ENCODE data around the gene VGLL3. TPM values are rescaled to one million over a fixed set of nuclear protein-coding genes. Genes with fewer than 3 reads are reported as not detected.

The VGLL3 gene
- total RNA-seq, 3 donors from 2014 or later: 17.9 to 60.0 (median 48.5) TPM

- Histone ChIP-seq H3K36me3 (no peaks in the 10 kb centered on the region), H3K4me1 (no peaks in the 10 kb centered on the region), H3K9me3 (no peaks in the 10 kb centered on the region), H3K27me3 (no peaks in the 10 kb centered on the region), H3K27ac (no peak overlapping the region), H3K4me3 (no peak overlapping the region)
- no peak for TF ChIP-seq POLR2A (IDR thresholded peaks at IDR 0.05)
- no peak for TF ChIP-seq CTCF (IDR thresholded peaks at IDR 0.05)
- TF ChIP-seq POLR2AphosphoS5 (IDR thresholded peaks at IDR 0.05): no peak
- DNase-seq (ENCODE audit: low spot score in 2 of 2): no peak
- intact Hi-C loops (cut with DNase I; ENCODE audit: low total_unique reads): no loop called here
These were observed 25.8 kb downstream of the VGLL3 start for GRCh38 chr3:86965166-86965565.

GRCh38 chr3:86963611-86964010 is 27.3 kb downstream of the VGLL3 start:
- intact Hi-C loops (cut with DNase I; ENCODE audit: low total_unique reads): no loop called here
- no peak for DNase-seq (ENCODE audit: low spot score in 2 of 2)
- Histone ChIP-seq H3K27ac (no peak overlapping the region), H3K4me1 (no peaks in the 10 kb centered on the region), H3K4me3 (no peak overlapping the region), H3K27me3 (no peaks in the 10 kb centered on the region), H3K36me3 (no peaks in the 10 kb centered on the region), H3K9me3 (no peaks in the 10 kb centered on the region)
- no peak for TF ChIP-seq POLR2AphosphoS5 (IDR thresholded peaks at IDR 0.05)
- no peak for TF ChIP-seq CTCF (IDR thresholded peaks at IDR 0.05)
- no peak for TF ChIP-seq POLR2A (IDR thresholded peaks at IDR 0.05)

- Histone ChIP-seq H3K4me3 (no peak overlapping the region), H3K9me3 (no peaks in the 10 kb centered on the region), H3K36me3 (no peaks in the 10 kb centered on the region), H3K27ac (no peak overlapping the region), H3K27me3 (no peaks in the 10 kb centered on the region), H3K4me1 (no peaks in the 10 kb centered on the region)
- TF ChIP-seq POLR2AphosphoS5 (IDR thresholded peaks at IDR 0.05) (no peak), POLR2A (IDR thresholded peaks at IDR 0.05) (no peak), CTCF (IDR thresholded peaks at IDR 0.05) (no peak)
- intact Hi-C loops (cut with DNase I; ENCODE audit: low total_unique reads): no loop called here
- no peak for DNase-seq (ENCODE audit: low spot score in 2 of 2)
These were observed 29.7 kb downstream of the VGLL3 start for GRCh38 chr3:86961297-86961696.

- H3K9me3 ChIP-seq: no peaks in the 10 kb centered on the region
- no peak overlapping the region for H3K4me3 ChIP-seq
- TF ChIP-seq POLR2A (IDR thresholded peaks at IDR 0.05) (no peak), CTCF (IDR thresholded peaks at IDR 0.05) (no peak)
- H3K4me1 ChIP-seq: no peaks in the 10 kb centered on the region
- H3K27ac ChIP-seq: no peak overlapping the region
- no peak for DNase-seq (ENCODE audit: low spot score in 2 of 2)
- H3K27me3 ChIP-seq: no peaks in the 10 kb centered on the region
- intact Hi-C loops (cut with DNase I; ENCODE audit: low total_unique reads): no loop called here
- H3K36me3 ChIP-seq: no peaks in the 10 kb centered on the region
These were observed 30.4 kb downstream of the VGLL3 start for GRCh38 chr3:86960550-86960949.

- no peak for TF ChIP-seq CTCF (IDR thresholded peaks at IDR 0.05)
- no peak for DNase-seq (ENCODE audit: low spot score in 2 of 2)
- Histone ChIP-seq H3K9me3 (no peaks in the 10 kb centered on the region), H3K27me3 (no peaks in the 10 kb centered on the region), H3K27ac (no peak overlapping the region), H3K4me3 (no peak overlapping the region), H3K36me3 (no peaks in the 10 kb centered on the region), H3K4me1 (no peaks in the 10 kb centered on the region)
- intact Hi-C loops (cut with DNase I; ENCODE audit: low total_unique reads): no loop called here
These were observed 32.4 kb downstream of the VGLL3 start for GRCh38 chr3:86958534-86958933.
